Coronary artery (tissue), 2 donors: ENCODE data around the gene TSPAN9.

Experiments
- DNase-seq: peaks from one replicate; pipeline ENCODE4 v3.0.0-alpha.2; 2017; ENCODE audit warnings: low spot score
- H3K27ac ChIP-seq, 2 donors: fragments of 200-600 bp; sonication (generic); one replicate each; pipeline ENCODE4 v1.5.1; 2016 to 2019
- H3K4me3 ChIP-seq: fragments of 200-600 bp; sonication (generic); 2 replicates; pipeline ENCODE4 v1.5.1; 2016; ENCODE audit warnings: mild to moderate bottlenecking, moderate library complexity
- TF ChIP-seq, protein P1 (sequence below): fragments of 200-600 bp; sonication (generic); IDR thresholded peaks from one replicate; pipeline ENCODE4 v1.5.1; 2019; ENCODE audit warnings: antibody characterized with exemption

The TSPAN9 gene

DNA sequence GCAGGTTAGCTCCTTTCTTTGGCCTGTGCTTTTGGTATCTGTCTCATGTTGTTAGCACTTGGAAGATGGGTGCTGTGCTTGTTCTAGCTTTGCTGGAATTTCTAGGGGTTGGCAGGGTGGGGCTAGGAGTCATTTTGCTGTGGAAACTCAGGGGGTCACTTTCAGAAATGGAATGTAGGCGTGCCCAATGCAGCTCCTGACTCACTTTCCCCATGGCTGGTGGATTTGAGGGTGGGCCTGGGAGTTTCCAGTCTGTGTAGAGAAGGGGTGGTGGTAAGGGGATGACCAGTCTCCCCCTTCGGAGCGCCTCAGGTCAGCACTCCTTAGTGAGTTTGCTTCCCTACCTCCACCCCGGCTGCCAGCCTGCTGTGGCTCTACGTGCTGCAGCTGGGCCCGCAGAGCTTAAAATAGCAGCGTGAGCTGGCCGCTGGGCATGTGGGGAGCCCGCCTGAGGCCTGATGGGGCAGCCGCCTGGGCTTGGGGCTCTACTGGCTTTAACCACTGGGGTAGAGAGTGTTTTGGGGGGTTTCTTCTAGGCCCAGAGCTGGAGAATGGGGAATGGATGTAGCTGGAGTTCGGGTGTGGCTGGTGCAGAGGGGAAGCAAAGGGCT lies 108.2 kb downstream of the TSPAN9 start:
- Histone ChIP-seq H3K4me3 (no peak overlapping the region), H3K27ac (peak overlapping the region; percentile 75 to 83)
- TF ChIP-seq, protein P1, sequence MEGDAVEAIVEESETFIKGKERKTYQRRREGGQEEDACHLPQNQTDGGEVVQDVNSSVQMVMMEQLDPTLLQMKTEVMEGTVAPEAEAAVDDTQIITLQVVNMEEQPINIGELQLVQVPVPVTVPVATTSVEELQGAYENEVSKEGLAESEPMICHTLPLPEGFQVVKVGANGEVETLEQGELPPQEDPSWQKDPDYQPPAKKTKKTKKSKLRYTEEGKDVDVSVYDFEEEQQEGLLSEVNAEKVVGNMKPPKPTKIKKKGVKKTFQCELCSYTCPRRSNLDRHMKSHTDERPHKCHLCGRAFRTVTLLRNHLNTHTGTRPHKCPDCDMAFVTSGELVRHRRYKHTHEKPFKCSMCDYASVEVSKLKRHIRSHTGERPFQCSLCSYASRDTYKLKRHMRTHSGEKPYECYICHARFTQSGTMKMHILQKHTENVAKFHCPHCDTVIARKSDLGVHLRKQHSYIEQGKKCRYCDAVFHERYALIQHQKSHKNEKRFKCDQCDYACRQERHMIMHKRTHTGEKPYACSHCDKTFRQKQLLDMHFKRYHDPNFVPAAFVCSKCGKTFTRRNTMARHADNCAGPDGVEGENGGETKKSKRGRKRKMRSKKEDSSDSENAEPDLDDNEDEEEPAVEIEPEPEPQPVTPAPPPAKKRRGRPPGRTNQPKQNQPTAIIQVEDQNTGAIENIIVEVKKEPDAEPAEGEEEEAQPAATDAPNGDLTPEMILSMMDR = no peak
- DNase-seq = no peak

GRCh38 chr12:3186546-3187215 lies 109.5 kb downstream of the TSPAN9 start:
- TF ChIP-seq, protein P1 = no peak
- H3K27ac ChIP-seq = peak overlapping the region in 1 of 2 donors; percentile 83
- no peak overlapping the region for H3K4me3 ChIP-seq
- DNase-seq = no peak

DNA sequence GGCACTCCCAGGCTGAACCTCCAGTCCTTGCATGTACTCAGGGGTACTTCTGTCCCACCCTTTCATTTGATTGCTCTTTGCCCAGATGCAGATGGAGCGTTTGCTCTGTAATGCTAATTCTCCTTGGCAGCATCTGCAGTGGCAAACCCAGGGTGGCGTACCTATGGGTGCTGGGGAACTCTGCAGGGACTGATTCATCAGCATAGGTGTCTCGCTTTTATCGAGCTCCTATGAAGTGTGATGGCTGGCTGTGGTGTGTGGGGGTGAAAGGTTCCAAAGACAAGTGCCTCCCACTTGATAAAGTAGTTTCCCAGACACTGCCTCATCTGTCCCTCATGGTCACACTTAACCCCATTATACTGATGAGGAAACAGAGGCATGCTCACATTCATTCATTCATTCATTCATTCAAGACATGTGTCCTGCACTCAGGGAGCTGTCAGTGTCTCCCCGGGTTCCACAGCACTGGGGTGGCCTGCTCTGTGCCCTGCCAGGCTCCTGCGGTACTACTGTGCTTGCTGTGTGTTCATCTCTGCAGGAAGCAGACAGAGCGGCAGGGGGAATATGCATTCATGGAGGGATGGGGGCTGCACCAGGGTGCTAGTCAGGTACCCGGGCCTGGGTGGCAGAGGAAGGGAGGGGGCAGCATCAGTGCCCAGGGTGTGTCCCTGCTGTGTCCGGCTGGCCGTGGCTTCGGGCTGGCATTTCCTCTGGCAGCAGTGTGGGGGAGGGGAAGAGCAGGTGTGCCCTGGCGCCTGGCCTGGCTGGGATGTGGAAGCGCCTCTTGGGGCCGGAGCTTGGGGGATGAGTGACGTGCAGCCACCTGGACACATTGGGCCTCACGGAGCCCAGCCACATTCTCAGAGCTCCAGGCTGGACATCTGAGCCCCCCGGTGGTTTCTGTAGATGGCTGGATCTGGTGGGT lies 110.9 kb downstream of the TSPAN9 start:
- TF ChIP-seq, protein P1 = no peak
- Histone ChIP-seq H3K4me3 (no peak overlapping the region), H3K27ac (no peak overlapping the region)
- DNase-seq = no peak

DNA sequence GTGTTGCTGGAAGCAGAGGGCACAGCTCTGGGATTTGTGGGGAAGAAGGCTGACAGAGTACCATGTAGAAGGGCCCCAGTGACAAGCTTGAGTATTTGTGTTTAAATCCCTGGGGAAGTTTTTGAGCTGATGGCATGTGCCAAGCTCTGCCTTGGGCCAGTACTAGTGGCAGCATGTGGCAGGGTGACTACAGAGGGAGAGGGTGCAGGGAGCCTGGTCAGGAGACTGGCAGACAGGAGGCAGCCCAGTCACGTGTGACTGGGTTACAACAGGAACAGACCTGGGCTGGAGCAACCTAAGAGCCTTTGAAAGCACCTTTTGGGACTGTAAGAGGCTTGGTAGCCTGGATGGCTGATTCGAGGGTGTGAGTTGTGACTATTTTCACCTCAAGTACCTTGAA lies 112.1 kb downstream of the TSPAN9 start:
- DNase-seq = no peak
- Histone ChIP-seq H3K4me3 (no peak overlapping the region), H3K27ac (no peak overlapping the region)
- TF ChIP-seq, protein P1 = no peak

- no peak overlapping the region for H3K27ac ChIP-seq
- DNase-seq = no peak
- TF ChIP-seq, protein P1 = no peak
- H3K4me3 ChIP-seq = no peak overlapping the region
Observed at GRCh38 chr12:3190101-3190500, 112.9 kb downstream of the TSPAN9 start.

GRCh38 chr12:3191450-3191849 lies 114.3 kb downstream of the TSPAN9 start:
- TF ChIP-seq, protein P1 = no peak
- DNase-seq = no peak

More at GRCh38 chr12:3191450-3191849, 114.3 kb downstream of the TSPAN9 start:
- no peak overlapping the region for H3K27ac ChIP-seq
- no peak overlapping the region for H3K4me3 ChIP-seq
